NCI-H1092 (cell line): ENCODE data around the gene NXPH1.
A peak's percentile ranks its signal among the peaks of the same experiment; 100 is the strongest.

ENCODE experiments used
- DNase-seq: peaks from one replicate; lab custom pipeline; 2025; lab: John Stamatoyannopoulos, UW

Gene NXPH1

GRCh38 chr7:8597565-8597964 is 164.2 kb downstream of the NXPH1 start:
- DNase-seq = peak; percentile 63

GRCh38 chr7:8601121-8601520 is 167.7 kb downstream of the NXPH1 start:
- DNase-seq = no peak

- DNase-seq = no peak
Measured at GRCh38 chr7:8605221-8605620, 171.8 kb downstream of the NXPH1 start.

- no peak for DNase-seq
Measured at GRCh38 chr7:8612584-8612983, 179.2 kb downstream of the NXPH1 start.

- no peak for DNase-seq
Measured at GRCh38 chr7:8613191-8613590, 179.8 kb downstream of the NXPH1 start.

GRCh38 chr7:8615019-8615418 is 181.6 kb downstream of the NXPH1 start:
- no peak for DNase-seq

- DNase-seq = no peak
Measured at GRCh38 chr7:8618441-8619070, 185.1 kb downstream of the NXPH1 start.

GRCh38 chr7:8620169-8620568 is 186.8 kb downstream of the NXPH1 start:
- DNase-seq = no peak

- no peak for DNase-seq
Measured at GRCh38 chr7:8625612-8626011, 192.2 kb downstream of the NXPH1 start.

- peak; percentile 71 for DNase-seq
Measured at GRCh38 chr7:8627325-8627724, 193.9 kb downstream of the NXPH1 start.

- no peak for DNase-seq
Measured at GRCh38 chr7:8628656-8629055, 195.2 kb downstream of the NXPH1 start.

- DNase-seq = no peak
Measured at GRCh38 chr7:8629504-8629903, 196.1 kb downstream of the NXPH1 start.

GRCh38 chr7:8637322-8637721 is 203.9 kb downstream of the NXPH1 start:
- DNase-seq = peak; percentile 8

GRCh38 chr7:8638076-8638475 is 204.7 kb downstream of the NXPH1 start:
- DNase-seq = peak; percentile 99

- no peak for DNase-seq
Measured at GRCh38 chr7:8639668-8640067, 206.3 kb downstream of the NXPH1 start.

- DNase-seq = no peak
Measured at GRCh38 chr7:8640671-8641070, 207.3 kb downstream of the NXPH1 start.

- DNase-seq = no peak
Measured at GRCh38 chr7:8668627-8669500, 235.5 kb downstream of the NXPH1 start.

GRCh38 chr7:8669501-8669851 is 236.1 kb downstream of the NXPH1 start:
- no peak for DNase-seq

GRCh38 chr7:8684426-8684825 is 251.0 kb downstream of the NXPH1 start:
- DNase-seq = no peak

- no peak for DNase-seq
Measured at GRCh38 chr7:8699875-8700624, 266.6 kb downstream of the NXPH1 start.

- DNase-seq = no peak
Measured at GRCh38 chr7:8702807-8703206, 269.4 kb downstream of the NXPH1 start.

GRCh38 chr7:8710124-8710523 is 276.7 kb downstream of the NXPH1 start:
- no peak for DNase-seq

GRCh38 chr7:8714791-8715190 is 281.4 kb downstream of the NXPH1 start:
- no peak for DNase-seq
